HG02678 (cell line): Measurements from ENCODE around the gene SCUBE3.

ENCODE experiments used
- ATAC-seq: cut with Tn5 transposase; IDR thresholded peaks from one replicate; pipeline ENCODE4 v1.9.1; 2021; ENCODE audit warnings: mild to moderate bottlenecking, moderate library complexity; ENCODE audit not compliant: unreplicated experiment

SCUBE3 gene

GRCh38 chr6:35213824-35214756 lies at the start of gene SCUBE3:
Gene SCUBE3, plus strand, starts transcription at chr6:35213956. Its CDS starts 463 bp downstream, at chr6:35214419.
- no peak for ATAC-seq

DNA sequence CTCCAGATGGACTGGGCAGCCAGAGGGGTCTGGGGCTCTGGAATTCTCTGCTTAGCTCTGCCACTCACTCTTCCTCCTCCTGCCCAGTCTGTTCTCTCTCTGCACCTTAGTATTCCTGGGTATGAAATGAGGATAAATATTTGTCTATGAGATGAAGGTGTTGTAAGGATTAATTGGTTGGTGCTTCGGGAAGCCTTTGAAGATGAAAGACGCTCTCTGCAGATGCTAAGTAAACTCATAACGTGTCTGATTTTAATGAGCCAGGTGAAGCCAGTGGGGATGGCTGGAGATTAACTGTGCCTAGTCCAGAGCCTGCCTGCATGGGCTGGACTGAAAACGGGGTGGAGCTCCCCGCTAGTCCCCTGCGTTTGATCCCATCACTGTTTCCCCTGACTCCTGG lies 49.5 kb upstream of the SCUBE3 start:
- ATAC-seq, result no peak

DNA sequence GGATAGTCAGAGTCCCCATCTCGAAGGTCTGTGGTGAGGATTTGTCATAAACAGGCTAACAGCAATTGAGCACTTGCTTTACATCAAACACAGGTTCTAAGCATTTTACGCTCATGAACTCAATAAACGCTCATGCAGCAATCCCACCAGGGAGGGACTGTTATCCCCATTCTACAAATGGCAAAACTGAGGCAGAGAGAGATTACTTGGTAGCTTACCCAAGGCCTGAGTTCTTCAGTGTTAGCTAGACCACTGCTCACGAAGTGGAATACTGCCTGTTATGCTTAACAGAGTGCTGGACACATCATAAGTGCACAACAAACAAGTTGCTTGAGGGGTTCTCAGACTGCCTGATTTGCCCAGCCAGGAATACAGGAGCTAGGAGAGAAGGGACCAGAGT lies 48.9 kb upstream of the SCUBE3 start:
- no peak for ATAC-seq

GRCh38 chr6:35165630-35166071 lies 48.1 kb upstream of the SCUBE3 start:
- no peak for ATAC-seq

GRCh38 chr6:35166116-35166515 lies 47.6 kb upstream of the SCUBE3 start:
- ATAC-seq, result no peak

DNA sequence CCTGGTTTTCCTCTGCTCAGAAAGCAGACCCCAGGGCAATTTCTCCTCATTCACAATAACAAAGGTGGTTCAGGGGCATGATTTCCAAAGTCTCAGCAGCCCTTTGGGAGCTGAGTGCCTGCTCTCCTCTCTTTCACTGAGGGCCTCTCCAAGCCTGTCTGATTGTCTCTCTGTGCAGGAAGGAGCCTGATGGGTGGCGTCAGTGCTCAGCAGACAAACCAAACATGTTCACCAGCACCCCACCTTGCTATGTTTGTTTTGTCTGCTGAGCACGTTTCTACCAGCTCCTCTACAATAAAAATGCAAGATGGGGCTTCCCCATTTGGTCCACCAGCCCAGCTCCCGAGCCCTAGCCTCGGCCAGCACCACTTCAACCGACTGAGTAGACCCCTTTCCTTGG lies 47.2 kb upstream of the SCUBE3 start:
- ATAC-seq, result no peak

DNA sequence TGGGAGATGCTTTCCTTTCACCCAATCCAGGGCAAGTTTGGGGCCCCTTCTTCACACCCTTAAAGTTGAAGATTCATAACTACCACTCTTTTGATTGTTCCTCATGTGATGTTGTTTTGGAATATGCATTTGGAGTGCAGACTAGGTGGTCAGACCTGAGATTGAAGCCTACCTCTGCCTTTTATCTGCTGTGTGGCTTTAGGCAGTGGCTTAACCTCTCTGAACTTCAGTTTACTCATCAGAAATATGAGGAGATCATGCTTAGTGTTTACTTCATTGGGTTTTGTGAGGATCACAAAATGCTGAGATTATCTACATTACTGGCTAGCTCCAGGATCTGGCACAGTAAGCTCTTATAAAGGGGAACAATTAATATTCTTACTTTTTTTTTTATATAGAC lies 46.3 kb upstream of the SCUBE3 start:
- no peak for ATAC-seq

- no peak for ATAC-seq
Measured at GRCh38 chr6:35168461-35168861, 45.3 kb upstream of the SCUBE3 start.

DNA sequence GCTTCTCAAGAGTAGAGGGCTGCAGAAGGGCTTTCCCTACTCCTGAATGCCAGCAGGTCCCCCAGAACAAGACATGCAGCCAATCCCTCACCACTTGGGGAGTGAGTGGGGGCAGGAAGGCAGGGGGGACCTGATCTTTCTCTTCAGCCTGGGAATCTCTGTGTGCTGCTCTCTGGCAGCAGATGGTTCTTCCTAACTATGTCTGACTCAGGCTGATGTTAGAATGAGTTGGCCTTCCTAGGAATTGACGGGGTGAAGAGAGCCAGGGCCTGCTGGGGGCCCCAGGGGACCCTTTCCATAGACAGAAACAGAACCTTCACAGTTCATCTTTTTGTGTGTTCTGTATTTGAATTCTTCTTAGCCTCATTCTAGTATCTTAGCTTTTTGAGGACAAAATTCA lies 43.6 kb upstream of the SCUBE3 start:
- no peak for ATAC-seq

- no peak for ATAC-seq
Measured at GRCh38 chr6:35170891-35171290, 42.9 kb upstream of the SCUBE3 start.

- ATAC-seq, result no peak
Measured at GRCh38 chr6:35173044-35173426, 40.7 kb upstream of the SCUBE3 start.

- ATAC-seq, result no peak
Measured at GRCh38 chr6:35173427-35174087, 40.2 kb upstream of the SCUBE3 start.

- no peak for ATAC-seq
Measured at GRCh38 chr6:35174088-35174434, 39.7 kb upstream of the SCUBE3 start.

DNA sequence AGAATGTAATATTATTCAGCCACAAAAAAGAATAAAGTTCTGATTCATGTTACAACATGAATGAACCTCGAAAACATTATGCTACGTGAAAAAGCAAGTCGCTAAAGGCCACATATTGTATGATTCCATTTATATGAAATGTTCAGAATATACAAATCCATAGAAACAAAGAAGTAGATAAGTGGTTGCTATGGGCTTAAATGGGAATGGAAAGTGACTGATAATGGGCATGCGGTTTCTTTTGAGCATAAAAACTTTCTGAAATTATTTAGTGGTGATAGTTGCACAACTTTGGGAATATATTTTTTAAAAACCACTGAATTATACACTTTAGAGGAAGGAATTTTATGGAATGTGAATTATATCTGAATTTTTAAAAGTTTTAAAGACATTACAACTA lies 39.3 kb upstream of the SCUBE3 start:
- no peak for ATAC-seq

DNA sequence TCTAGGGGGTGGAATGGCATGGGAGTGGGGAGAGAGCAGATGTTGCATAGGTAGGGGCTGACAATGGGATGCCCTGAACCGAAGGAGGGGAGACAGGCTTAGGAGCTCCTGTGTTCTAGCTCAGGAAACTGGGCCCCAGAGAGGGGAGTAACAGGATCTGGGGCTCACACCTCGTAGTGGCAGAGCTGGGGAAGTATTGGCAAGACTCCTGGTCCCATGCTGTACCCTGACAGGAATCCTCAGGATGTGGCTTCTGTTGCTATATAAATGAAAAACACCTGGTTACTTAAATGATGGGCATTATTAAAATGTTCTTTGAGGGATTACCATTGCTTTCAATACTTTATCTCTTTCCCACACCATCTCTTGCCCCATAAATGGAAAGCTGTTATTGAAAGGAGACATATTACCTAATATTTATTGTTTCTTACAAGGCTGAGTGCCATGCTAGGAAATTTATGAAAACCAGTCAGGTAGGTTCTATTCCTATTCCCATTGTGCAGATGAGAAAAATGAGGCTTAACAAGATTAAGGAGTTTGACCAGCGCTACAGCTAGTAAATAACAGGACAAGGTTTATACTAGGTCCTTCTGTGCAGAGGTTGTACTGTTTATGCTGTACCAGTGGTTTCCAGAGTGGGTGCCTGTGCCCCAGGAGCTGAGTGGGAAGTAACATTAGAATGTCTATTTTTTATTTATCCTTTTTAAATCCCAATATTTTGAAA lies 37.3 kb upstream of the SCUBE3 start:
- ATAC-seq, result no peak

DNA sequence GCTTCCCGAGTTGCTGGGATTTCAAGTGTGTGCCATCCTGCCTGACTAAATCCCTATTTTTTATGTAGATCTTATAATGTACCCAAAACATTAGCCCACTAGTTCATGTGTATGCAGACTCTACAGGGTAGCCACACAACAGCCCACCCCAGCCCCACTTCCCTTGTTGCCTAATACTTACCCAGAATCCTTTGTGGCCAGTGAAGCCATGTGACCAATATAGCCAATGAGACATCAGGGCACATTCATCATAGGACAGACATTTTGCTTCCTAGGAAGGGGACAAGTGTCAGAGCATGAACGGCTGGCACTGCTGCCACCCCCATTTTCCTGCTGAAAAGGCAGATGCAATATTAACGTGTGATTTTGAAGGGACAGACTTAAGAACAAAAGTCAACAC lies 36.6 kb upstream of the SCUBE3 start:
- no peak for ATAC-seq

DNA sequence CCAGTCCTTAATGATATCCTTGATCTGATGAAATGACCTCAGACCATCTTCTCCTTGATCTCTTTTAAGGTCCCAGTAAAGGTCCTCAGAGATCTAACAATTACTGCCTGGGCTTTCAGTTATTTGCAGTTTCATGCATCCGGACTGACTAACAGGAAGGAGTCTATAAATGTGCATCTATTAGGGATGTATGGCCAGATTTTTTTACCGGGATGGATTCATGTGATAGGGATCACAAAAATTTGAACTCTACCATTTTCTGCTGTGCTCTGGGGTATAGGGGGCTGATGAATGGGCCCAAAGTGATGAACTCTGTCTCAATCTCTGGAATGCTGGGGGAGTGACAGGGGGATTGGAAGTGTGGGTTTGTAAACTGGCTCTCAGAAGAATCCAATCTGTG lies 36.2 kb upstream of the SCUBE3 start:
- no peak for ATAC-seq

GRCh38 chr6:35178012-35178411 lies 35.7 kb upstream of the SCUBE3 start:
- no peak for ATAC-seq

DNA sequence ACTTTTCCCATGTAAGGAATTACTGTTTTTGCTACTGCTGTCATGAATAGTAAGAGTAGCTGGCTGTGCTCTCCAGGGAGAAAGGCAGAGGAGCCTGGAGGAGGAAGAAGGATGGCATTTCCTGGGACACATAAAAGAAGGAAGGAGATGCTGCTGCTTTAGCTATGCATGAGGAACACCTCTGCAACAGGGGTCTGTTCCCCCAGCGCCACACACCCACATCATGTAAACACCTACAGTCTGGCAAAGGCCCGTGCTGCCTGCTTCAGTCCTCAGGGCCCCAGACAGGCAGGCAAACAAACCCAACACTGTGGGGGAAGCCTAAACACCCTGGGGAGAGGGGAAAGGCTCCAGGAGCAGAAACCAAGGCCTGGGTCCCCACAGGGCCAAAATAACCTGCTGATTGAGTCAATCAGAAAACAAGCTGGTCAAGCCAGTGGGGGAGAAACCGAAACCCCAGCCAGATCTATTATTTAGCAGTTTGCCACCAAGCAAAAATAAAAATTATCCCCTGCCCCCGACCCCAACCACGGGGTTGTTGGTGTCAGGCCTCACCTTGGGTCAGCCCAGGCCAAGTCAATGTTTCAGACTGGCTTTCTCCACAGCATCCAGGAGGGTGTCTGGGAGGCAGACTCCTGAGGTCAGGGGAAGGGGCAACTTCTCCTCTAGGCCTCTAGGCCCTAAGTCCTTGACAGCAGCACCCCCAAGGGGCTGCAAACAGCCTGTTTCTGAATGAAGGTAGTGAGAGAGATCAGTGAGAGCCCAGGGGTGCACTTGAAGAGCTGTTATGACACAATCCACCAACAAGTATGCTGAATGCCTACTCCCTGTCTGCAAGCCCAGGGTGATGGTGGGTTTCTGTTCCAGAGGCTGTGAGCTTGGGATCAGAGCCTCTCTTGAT lies 34.6 kb upstream of the SCUBE3 start:
- no peak for ATAC-seq

- ATAC-seq, result no peak
Measured at GRCh38 chr6:35179901-35180535, 33.7 kb upstream of the SCUBE3 start.
